Measurements from ENCODE around the gene PLA2G2C. TPM values are rescaled to one million over a fixed set of nuclear protein-coding genes. Genes with fewer than 3 reads are reported as not detected.

Gene PLA2G2C
- total RNA-seq, 1 donor from 2014 or later = not detected

DNA sequence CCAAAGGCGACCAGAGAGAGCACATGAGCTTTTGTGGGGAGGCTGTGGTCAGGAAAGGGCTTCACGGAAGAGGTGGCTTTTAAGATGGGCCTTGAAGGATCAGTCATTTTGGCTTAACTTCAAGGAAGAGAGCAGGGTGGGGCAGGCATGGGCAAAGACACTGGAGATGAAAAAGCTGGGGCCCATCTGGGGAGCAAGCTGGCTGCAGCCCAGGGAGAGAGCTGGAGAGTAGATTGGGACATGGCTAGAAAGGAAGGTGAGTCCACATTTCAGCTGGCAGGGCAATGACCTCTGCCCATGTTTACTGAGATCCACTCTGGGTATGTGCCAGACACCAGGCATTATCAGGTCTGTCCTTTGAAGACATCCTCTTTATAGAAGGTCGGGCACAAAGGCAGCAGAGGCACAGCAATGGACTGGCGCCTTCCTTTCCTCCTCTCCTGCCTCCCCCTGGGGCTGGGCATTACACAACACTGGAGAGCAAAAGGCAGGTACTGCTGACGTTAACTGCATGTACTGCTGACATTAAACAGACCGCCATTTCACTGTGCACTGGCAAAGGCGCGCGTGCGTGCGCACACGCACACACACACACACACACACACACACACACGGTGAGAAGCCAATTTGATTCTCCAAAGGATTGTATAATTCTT lies 2.6 kb downstream of the PLA2G2C start:
- Mint-ChIP-seq H3K27ac (ENCODE audit: unreplicated experiment) (no peak overlapping the region), H3K4me1 (ENCODE audit: low read depth, unreplicated experiment) (peaks cover 9% of the 10 kb centered on the region), H3K9me3 (ENCODE audit: unreplicated experiment) (peaks cover 20% of the 10 kb centered on the region), H3K4me3 (ENCODE audit: unreplicated experiment) (no peak overlapping the region), H3K36me3 (ENCODE audit: low read depth, unreplicated experiment) (peaks cover 2% of the 10 kb centered on the region), H3K27me3 (ENCODE audit: low read depth, unreplicated experiment) (peaks cover 78% of the 10 kb centered on the region)
- no peak for DNase-seq (ENCODE audit: low read depth)
- no peak for FAIRE-seq
- H3K9me3 ChIP-seq (ENCODE audit: insufficient read depth, low read depth, low read length) = no peaks in the 10 kb centered on the region
- H3K27ac ChIP-seq (ENCODE audit: low read depth, low read length) = no peak overlapping the region
- H3K9ac ChIP-seq (ENCODE audit: low read length) = no peak overlapping the region
- no peak overlapping the region for H3K4me3 ChIP-seq (ENCODE audit: insufficient read depth, low read depth, low read length)
- H3K4me1 ChIP-seq (ENCODE audit: insufficient read depth, low read length) = peaks cover 7% of the 10 kb centered on the region
- TF ChIP-seq, protein P1, sequence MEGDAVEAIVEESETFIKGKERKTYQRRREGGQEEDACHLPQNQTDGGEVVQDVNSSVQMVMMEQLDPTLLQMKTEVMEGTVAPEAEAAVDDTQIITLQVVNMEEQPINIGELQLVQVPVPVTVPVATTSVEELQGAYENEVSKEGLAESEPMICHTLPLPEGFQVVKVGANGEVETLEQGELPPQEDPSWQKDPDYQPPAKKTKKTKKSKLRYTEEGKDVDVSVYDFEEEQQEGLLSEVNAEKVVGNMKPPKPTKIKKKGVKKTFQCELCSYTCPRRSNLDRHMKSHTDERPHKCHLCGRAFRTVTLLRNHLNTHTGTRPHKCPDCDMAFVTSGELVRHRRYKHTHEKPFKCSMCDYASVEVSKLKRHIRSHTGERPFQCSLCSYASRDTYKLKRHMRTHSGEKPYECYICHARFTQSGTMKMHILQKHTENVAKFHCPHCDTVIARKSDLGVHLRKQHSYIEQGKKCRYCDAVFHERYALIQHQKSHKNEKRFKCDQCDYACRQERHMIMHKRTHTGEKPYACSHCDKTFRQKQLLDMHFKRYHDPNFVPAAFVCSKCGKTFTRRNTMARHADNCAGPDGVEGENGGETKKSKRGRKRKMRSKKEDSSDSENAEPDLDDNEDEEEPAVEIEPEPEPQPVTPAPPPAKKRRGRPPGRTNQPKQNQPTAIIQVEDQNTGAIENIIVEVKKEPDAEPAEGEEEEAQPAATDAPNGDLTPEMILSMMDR (IDR thresholded peaks at IDR 0.05; ENCODE audit: insufficient read depth, low read depth, low read length) = no peak
- TF ChIP-seq EZH2 (IDR thresholded peaks at IDR 0.05; ENCODE audit: insufficient read depth, low read length) = no peak
- no peak overlapping the region for H3K4me2 ChIP-seq (ENCODE audit: low read length)
- no peaks in the 10 kb centered on the region for H4K20me1 ChIP-seq (ENCODE audit: insufficient read depth, low read length)
- H3K36me3 ChIP-seq (ENCODE audit: insufficient read depth, low read length) = no peaks in the 10 kb centered on the region
- H2AFZ ChIP-seq (ENCODE audit: low read depth, low read length) = no peak overlapping the region
- H3K79me2 ChIP-seq (ENCODE audit: insufficient read depth, low read length) = no peaks in the 10 kb centered on the region
- H3K27me3 ChIP-seq (ENCODE audit: insufficient read depth, low read length) = peaks cover 34% of the 10 kb centered on the region

DNA sequence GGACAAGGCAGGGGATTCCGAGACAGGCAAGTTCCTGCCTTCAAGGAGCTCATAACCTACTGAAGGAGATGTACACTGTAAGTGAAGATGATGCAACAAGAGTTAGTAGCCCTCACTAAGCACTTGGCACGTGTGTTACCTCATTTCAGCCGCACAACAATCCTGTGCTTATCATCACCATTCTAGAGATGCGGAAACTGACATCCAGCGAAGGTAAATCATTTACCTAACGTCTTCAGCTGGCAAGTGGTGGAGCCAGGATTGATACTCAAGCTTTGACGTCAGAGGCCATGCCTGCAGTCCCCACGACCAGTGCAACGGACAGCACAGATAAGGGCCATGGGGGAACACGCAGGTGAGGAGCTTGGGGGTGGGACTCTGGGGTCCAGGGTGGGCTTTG lies 3.3 kb downstream of the PLA2G2C start:
- Mint-ChIP-seq H3K27me3 (ENCODE audit: low read depth, unreplicated experiment) (peaks cover 79% of the 10 kb centered on the region), H3K9me3 (ENCODE audit: unreplicated experiment) (peaks cover 20% of the 10 kb centered on the region), H3K4me3 (ENCODE audit: unreplicated experiment) (no peak overlapping the region), H3K36me3 (ENCODE audit: low read depth, unreplicated experiment) (peaks cover 2% of the 10 kb centered on the region), H3K4me1 (ENCODE audit: low read depth, unreplicated experiment) (peaks cover 6% of the 10 kb centered on the region), H3K27ac (ENCODE audit: unreplicated experiment) (no peak overlapping the region)
- Histone ChIP-seq H3K4me3 (ENCODE audit: insufficient read depth, low read depth, low read length) (no peak overlapping the region), H3K4me1 (ENCODE audit: insufficient read depth, low read length) (peaks cover 7% of the 10 kb centered on the region), H3K79me2 (ENCODE audit: insufficient read depth, low read length) (no peaks in the 10 kb centered on the region), H3K9ac (ENCODE audit: low read length) (no peak overlapping the region), H3K36me3 (ENCODE audit: insufficient read depth, low read length) (no peaks in the 10 kb centered on the region), H2AFZ (ENCODE audit: low read depth, low read length) (no peak overlapping the region), H4K20me1 (ENCODE audit: insufficient read depth, low read length) (no peaks in the 10 kb centered on the region), H3K27ac (ENCODE audit: low read depth, low read length) (no peak overlapping the region), H3K27me3 (ENCODE audit: insufficient read depth, low read length) (peaks cover 31% of the 10 kb centered on the region), H3K9me3 (ENCODE audit: insufficient read depth, low read depth, low read length) (no peaks in the 10 kb centered on the region), H3K4me2 (ENCODE audit: low read length) (no peak overlapping the region)
- DNase-seq (ENCODE audit: low read depth) (no peak), FAIRE-seq (no peak)
- TF ChIP-seq EZH2 (IDR thresholded peaks at IDR 0.05; ENCODE audit: insufficient read depth, low read length) = no peak
- TF ChIP-seq, protein P1 (IDR thresholded peaks at IDR 0.05; ENCODE audit: insufficient read depth, low read depth, low read length) = no peak

DNA sequence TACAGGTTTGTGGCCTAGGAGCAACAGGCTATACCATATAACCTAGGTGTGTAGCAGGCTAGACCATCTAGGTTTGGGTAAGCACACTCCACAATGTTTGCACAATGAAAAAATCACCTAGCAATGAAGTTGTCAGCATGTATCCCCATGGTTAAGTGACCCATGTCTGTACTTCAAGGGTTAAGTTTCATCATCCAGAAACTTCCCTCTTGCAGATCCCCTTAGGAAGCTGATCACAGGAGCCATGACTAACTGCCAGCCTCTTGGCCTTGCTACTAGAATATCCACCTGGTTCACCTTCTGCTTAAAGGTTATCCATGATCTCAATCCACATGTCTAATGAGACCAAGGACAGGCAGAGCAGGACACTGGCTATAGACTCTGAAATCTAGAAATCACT lies 3.9 kb downstream of the PLA2G2C start:
- peaks cover 7% of the 10 kb centered on the region for H3K4me1 ChIP-seq (ENCODE audit: insufficient read depth, low read length)
- H3K9me3 ChIP-seq (ENCODE audit: insufficient read depth, low read depth, low read length) = no peaks in the 10 kb centered on the region
- H3K36me3 ChIP-seq (ENCODE audit: insufficient read depth, low read length) = no peaks in the 10 kb centered on the region
- no peaks in the 10 kb centered on the region for H3K79me2 ChIP-seq (ENCODE audit: insufficient read depth, low read length)
- peaks cover 20% of the 10 kb centered on the region for H3K9me3 Mint-ChIP-seq (ENCODE audit: unreplicated experiment)
- H3K4me3 ChIP-seq (ENCODE audit: insufficient read depth, low read depth, low read length) = no peak overlapping the region
- FAIRE-seq = no peak
- peaks cover 2% of the 10 kb centered on the region for H3K36me3 Mint-ChIP-seq (ENCODE audit: low read depth, unreplicated experiment)
- H3K4me2 ChIP-seq (ENCODE audit: low read length) = no peak overlapping the region
- H3K4me3 Mint-ChIP-seq (ENCODE audit: unreplicated experiment) = no peak overlapping the region
- no peak overlapping the region for H2AFZ ChIP-seq (ENCODE audit: low read depth, low read length)
- DNase-seq (ENCODE audit: low read depth) = no peak
- no peak overlapping the region for H3K27ac ChIP-seq (ENCODE audit: low read depth, low read length)
- H3K27ac Mint-ChIP-seq (ENCODE audit: unreplicated experiment) = no peak overlapping the region
- peaks cover 4% of the 10 kb centered on the region for H3K4me1 Mint-ChIP-seq (ENCODE audit: low read depth, unreplicated experiment)
- H3K27me3 ChIP-seq (ENCODE audit: insufficient read depth, low read length) = peaks cover 34% of the 10 kb centered on the region
- no peak for TF ChIP-seq EZH2 (IDR thresholded peaks at IDR 0.05; ENCODE audit: insufficient read depth, low read length)
- TF ChIP-seq, protein P1 (IDR thresholded peaks at IDR 0.05; ENCODE audit: insufficient read depth, low read depth, low read length) = no peak
- H4K20me1 ChIP-seq (ENCODE audit: insufficient read depth, low read length) = no peaks in the 10 kb centered on the region
- no peak overlapping the region for H3K9ac ChIP-seq (ENCODE audit: low read length)
- H3K27me3 Mint-ChIP-seq (ENCODE audit: low read depth, unreplicated experiment) = peaks cover 75% of the 10 kb centered on the region
